NCI-H524 (cell line): ENCODE results near the gene CD1B.
"Not testable (repeated sequence)": the region's sequence is repeated elsewhere in the genome, so short reads cannot be mapped to it uniquely, and the experiment has no call there.

Experiments
- DNase-seq, 2 experiments: peaks; one replicate each; lab custom pipeline; 2025; lab: John Stamatoyannopoulos, UW

The CD1B gene

GRCh38 chr1:158331481-158332150 lies at the start of gene CD1B:
Gene CD1B (minus strand): TSS chr1:158331531. CDS start chr1:158331423, 108 bp downstream.
- DNase-seq, result no peak

GRCh38 chr1:158374860-158375259 lies 43.5 kb upstream of the CD1B start:
- no peak for DNase-seq

DNA sequence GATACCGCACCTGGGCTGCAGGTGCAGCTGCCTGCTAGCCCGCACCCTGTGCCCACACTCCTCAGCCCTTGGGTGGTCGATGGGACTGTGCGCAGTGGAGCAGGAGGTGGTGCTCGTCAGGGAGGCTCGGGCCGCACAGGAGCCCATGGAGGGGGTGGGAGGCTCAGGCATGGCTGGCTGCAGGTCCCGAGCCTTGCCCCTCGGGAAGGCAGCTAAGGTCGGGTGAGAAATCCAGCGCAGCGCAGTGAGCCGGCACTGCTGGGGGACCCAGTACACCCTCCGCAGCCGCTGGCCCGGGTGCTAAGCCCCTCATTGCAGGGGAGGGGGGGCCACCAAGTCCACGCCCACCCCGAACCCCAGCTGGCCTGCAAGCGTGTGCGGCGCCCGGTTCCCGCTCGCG lies 42.8 kb upstream of the CD1B start:
- DNase-seq, result not testable (repeated sequence)

GRCh38 chr1:158371188-158371953 lies 40.0 kb upstream of the CD1B start:
- no peak for DNase-seq

- no peak for DNase-seq
Observed at GRCh38 chr1:158366783-158367182, 35.5 kb upstream of the CD1B start.

DNA sequence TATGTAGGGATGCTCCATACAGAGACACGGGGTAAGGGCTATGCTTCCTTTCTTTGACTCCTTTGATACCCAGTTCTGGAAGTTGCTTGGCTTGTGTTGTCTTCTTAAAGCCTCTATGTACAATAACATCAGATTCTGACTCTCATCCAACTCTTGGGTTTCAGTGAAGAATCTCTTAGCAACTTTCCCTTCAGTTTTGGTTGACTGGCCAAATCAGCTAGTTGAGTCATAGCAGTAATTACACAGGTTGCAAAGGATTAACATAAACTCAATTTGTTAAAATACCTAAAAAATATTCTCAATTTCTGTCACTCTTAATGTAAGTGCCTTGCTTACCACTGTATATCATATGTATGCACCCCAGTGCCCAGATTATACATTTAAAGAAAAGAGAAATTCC lies 31.6 kb upstream of the CD1B start:
- DNase-seq, result no peak

DNA sequence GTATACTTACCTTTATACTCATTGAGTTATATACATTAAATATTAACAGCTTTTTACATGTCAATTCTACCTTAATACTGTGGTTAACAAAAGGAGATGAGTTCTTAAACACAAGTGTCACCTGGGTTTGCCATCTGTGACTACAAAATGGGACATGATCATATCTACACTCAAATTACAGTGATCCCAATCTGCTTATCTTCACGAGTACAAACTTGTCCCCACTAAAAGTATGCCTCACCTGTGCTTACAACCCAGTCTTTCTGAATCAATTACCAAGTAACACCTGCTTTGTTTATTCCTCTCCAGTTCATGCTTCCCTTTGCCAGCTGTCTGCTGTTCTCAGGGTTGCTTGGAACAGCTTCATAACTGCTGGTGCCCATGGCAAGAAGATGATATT lies 31.2 kb upstream of the CD1B start:
- DNase-seq, result no peak

- no peak for DNase-seq
Observed at GRCh38 chr1:158357441-158357840, 26.1 kb upstream of the CD1B start.

DNA sequence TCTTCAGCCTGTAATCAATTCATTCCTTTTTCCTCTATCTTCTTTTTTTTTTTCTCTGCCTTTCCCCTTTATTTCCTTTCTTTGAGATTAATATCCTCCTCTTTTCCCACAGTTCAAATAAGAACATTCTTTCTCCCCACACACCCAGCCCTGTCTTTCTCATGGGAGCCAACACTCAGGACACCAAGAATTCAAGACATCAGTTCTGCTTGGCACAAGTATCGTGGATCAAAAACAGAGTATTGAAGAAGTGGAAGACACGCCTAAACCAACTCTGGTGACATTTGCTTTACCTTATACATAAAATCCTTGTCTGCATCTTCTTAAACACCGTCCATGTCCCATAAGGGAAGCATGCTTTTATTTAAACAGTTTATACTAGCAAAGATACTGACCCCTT lies 25.3 kb upstream of the CD1B start:
- no peak for DNase-seq

- no peak for DNase-seq
Observed at GRCh38 chr1:158355773-158356285, 24.5 kb upstream of the CD1B start.

- no peak for DNase-seq
Observed at GRCh38 chr1:158354255-158354654, 22.9 kb upstream of the CD1B start.

DNA sequence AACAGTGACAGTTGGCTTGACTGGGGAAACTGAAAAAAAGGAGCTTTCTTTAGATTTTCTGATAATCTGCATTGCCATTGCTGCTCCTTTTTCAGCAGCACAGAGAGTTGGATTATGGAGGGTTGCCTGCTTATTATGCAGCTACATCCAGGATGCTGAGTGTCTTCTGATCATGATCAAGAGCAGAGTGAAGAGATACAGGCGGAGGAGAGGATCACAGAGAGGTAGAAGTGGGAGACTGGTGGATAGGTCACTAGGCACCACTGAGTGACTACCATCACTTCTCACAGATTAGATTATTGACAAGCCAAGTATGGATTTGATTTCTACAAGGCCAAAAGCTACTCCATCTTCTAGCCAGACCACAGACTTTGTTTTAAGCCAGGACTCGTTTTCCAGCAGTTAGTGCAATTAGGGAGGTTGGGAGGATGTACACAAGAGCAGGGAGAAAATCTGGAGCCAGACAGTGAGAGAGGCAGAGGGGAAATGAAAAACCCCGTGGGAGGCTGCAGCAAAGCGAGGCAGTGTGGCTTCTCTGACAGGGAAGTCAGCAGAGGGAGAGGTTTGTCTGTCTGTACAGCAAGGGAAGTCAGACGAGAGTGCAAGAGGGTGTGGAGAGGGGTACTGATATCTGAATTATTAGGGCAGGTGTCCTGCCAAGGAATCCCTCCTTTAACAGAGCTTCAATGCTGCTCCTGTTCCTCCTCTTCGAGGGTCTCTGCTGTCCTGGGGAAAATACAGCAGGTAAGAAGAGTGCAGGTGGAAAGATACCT lies 22.2 kb upstream of the CD1B start, which contains the start of gene CD1E:
Gene CD1E (plus strand): TSS at position 592 of the 773 bp plus-strand sequence. CDS start 95 bp downstream, at position 687.
- no peak for DNase-seq

DNA sequence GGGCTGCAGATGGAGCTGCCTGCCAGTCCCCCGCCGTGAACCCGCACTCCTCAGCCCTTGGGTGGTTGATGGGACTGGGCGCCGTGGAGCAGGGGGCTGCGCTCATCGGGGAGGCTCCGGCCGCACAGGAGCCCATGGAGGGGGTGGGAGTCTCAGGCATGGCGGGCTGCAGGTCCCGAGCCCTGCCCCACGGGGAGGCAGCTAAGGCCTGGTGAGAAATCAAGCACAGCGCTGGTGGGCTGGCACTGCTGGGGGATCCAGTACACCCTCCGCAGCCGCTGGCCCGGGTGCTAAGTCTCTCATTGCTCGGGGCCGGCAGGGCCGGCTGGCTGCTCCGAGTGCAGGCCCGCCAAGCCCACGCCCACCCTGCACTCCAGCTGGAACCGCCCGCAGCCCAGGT lies 17.6 kb upstream of the CD1B start:
- not testable (repeated sequence) for DNase-seq

- not testable (repeated sequence) for DNase-seq
Observed at GRCh38 chr1:158336413-158336812, 5.1 kb upstream of the CD1B start.

- no peak for DNase-seq
Observed at GRCh38 chr1:158335213-158335532, 3.8 kb upstream of the CD1B start.

DNA sequence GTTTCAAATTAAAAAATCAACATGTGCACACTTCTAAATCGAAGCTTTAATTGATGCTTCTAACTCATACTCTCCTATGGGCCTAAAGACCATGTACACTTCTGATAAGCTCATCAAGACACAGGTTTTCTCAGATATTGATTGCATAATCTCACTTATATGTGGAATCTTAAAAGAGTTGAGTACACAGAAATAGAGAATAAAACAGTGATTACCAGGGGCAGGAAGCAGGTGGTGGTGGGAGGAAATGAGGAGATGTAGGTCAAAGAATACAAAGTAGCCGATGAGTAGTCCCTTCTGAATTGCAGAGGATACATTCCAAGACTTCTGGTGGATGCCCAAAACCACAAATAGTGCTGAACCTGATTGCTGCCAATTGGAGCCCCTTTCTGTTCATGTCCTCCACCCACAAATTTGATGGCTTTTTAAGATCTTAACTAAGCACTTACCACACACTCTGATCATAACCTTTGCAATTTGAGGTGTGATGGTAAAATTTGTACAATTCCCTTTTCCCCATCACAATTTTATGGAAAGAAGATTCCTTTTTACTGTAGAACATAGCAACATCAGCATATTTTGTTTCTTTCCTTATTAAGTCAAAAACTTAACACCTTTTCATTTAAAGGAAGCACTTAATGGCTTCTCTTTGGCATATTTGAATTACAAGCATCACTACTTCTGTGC lies 3.3 kb upstream of the CD1B start:
- DNase-seq, result no peak

GRCh38 chr1:158333405-158334155 lies 2.2 kb upstream of the CD1B start:
- DNase-seq, result no peak

DNA sequence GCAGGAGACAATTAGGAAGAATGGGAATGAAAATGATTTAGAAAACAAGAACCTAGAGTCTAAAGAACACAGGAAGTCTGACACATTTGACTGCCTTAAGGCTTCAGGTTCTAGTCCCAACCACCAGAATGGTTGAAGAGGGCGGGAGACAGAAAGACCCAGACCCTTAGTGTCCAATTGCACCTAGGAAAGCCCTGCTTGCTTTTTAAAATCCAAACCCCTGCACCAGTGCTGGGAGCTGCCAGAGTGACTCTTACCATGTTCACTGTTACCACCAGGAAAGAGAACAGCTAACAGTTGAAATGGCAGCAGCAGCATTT lies 265 bp downstream of the CD1B start:
- DNase-seq, result no peak

DNA sequence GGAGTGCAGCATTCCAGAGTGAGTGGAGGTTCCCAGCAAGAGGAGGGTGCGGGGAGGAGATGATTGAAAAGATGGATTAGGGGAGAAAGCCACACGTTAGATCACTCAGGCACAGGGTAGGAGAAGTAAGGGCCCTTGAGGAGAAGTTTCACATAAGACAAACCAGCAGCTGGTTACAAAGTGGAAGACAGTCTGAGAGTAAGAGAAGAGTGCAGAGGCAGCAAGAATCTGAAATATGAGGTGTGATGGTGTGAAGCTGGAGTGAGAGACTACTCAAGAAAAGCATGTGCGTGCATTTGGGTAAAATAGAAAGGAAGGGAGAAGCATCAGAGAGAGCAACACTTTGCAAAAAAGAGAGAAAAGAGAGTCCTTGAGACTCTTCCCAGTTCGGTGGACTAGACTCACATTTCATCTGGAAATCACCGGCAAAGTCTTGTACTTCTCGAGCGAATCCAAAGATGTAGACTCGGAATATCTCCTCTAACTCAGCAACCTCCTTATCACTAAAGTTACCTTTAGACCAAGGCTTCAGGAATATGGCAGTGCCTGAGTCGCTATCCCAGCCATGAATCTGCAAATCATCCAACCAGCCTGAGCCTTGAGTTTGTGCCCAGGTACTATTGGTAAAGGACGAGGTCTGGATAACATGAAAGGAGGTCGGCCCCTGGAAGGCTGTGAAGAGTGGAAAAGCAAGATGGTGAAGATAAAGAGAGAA lies 783 bp downstream of the CD1B start:
- no peak for DNase-seq

GRCh38 chr1:158329733-158330132 lies 1.6 kb downstream of the CD1B start:
- no peak for DNase-seq

GRCh38 chr1:158329300-158329699 lies 2.0 kb downstream of the CD1B start:
- no peak for DNase-seq
